ENCODE data around the gene PPP1R1C.

PPP1R1C gene

DNA sequence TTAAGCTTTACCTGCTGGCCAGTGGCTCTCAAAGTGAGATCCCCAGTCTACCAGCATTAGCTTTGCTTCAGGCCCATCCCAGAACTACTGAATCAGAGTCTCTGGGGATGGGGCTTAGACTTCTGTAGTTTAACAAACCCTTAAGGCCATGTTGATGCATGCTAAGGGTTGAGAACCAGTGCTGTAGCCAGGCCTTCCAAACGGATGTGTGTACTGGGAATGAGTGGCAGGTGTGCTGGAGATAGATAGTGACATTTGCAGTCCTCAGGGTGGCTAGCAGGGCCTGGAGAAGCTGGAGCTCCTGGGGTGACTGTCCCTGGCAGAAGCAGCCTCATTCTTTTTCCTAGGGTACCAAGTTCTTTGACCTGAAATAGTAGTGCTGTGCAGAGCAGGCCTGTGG lies 148.5 kb downstream of the PPP1R1C start:
- H3K9me3 ChIP-seq (ENCODE audit: low read length) = no peaks in the 10 kb centered on the region
- H3K4me1 ChIP-seq (ENCODE audit: insufficient read depth, low read length) = no peaks in the 10 kb centered on the region
- H2AFZ ChIP-seq (ENCODE audit: low read depth, low read length) = no peak overlapping the region
- H3K27me3 ChIP-seq (ENCODE audit: insufficient read depth, low read length) = no peaks in the 10 kb centered on the region
- no peak overlapping the region for H3K4me3 ChIP-seq (ENCODE audit: low read length)
- peaks cover 3% of the 10 kb centered on the region for H3K36me3 ChIP-seq (ENCODE audit: insufficient read depth, low read length)

DNA sequence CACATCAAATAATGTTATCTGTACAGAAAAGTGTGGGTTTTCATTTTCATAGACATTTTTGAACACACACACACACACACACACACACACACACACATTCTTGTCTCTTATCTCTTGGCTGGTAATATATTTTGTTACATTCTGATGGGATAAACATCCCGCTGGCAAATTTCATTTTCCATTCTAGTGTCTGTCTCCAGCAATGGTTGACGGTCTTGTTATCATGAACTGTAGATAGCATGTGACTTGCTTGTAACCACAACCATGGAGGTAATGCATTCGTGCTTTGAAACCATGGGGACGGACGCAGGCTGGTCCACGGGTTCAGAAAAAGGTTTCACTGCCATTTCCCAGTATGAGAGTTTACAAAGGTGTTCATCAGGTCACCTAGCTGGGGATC lies 156.4 kb downstream of the PPP1R1C start:
- no peaks in the 10 kb centered on the region for H3K4me1 ChIP-seq (ENCODE audit: insufficient read depth, low read length)
- H3K9me3 ChIP-seq (ENCODE audit: low read length) = no peaks in the 10 kb centered on the region
- H3K36me3 ChIP-seq (ENCODE audit: insufficient read depth, low read length) = peaks cover 9% of the 10 kb centered on the region
- H2AFZ ChIP-seq (ENCODE audit: low read depth, low read length) = no peak overlapping the region
- H3K4me3 ChIP-seq (ENCODE audit: low read length) = no peak overlapping the region
- no peaks in the 10 kb centered on the region for H3K27me3 ChIP-seq (ENCODE audit: insufficient read depth, low read length)

DNA sequence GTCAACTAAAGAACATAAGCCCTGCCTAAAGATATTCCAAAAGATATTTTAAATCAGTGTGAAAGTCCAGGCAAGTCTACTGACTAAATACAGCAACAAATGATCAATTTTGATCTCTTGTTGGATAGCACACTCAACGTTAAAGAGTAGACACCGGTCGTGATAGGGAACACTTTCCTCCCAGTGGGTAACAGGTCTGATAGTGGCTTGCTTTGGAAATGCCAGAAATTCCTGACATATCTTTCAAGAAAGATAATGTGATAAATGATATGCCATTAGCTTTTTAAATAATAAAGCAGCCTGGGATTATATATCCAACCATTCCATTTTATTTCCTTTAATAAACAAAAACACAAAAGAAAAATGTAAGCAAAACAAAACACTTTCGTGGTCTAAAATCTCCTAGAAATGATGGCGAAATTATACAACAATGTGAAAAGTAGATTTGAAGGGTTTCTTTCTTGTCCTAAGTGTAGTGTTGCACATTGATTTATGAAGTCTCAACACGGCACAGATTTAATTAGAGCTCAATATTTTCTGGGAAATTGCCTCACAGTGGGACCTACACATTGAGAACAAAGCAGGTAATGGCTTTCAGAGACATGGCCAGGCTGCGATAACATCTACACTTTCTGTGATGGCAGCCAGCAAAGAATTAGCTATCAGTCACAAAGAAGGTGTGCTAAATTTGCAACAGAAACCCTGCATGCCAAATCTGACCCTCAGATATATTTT lies 158.6 kb downstream of the PPP1R1C start:
- Histone ChIP-seq H3K36me3 (ENCODE audit: insufficient read depth, low read length) (peaks cover 5% of the 10 kb centered on the region), H3K27me3 (ENCODE audit: insufficient read depth, low read length) (no peaks in the 10 kb centered on the region), H3K9me3 (ENCODE audit: low read length) (no peaks in the 10 kb centered on the region), H2AFZ (ENCODE audit: low read depth, low read length) (no peak overlapping the region), H3K4me1 (ENCODE audit: insufficient read depth, low read length) (no peaks in the 10 kb centered on the region), H3K4me3 (ENCODE audit: low read length) (no peak overlapping the region)

DNA sequence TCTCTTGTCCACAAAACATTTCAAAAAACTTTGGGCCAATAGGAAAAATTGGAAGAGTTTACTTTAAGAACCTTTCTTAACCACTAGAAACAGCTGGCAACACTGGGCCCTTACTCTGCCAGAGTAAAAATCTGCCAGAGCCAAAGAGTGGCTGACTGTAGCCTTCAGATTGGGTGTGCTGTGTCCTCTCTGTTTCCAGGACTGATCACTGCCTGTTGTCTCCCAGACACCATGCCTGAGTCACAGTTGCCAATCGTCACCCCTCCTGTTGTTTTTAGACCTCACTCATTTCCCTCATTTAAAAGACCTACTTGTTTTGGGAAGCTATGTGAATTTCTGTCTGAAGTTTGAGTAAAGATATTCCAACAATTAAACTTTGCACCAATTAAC lies 159.1 kb downstream of the PPP1R1C start:
- Histone ChIP-seq H3K36me3 (ENCODE audit: insufficient read depth, low read length) (peaks cover 2% of the 10 kb centered on the region), H2AFZ (ENCODE audit: low read depth, low read length) (no peak overlapping the region), H3K27me3 (ENCODE audit: insufficient read depth, low read length) (no peaks in the 10 kb centered on the region), H3K4me3 (ENCODE audit: low read length) (no peak overlapping the region), H3K9me3 (ENCODE audit: low read length) (no peaks in the 10 kb centered on the region), H3K4me1 (ENCODE audit: insufficient read depth, low read length) (no peaks in the 10 kb centered on the region)

DNA sequence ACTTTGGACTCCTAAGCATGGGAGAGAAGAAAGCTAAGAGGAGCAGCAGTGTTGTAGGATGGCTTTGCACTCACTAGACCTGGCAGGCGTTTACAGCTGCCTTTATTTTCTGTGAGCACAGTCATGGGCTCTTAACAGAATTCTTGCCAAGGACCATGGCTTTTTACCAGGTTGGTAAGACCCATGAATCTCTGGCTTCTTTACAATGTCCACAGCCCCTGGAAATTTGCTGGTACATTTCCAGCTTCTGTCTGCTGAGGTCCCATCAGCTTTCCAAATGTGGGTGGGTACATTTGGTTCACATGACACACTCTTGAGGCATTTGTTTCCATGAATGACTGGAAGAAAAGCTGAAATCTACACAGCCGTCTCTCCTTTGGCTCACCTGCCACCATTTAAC lies 162.7 kb downstream of the PPP1R1C start:
- Histone ChIP-seq H2AFZ (ENCODE audit: low read depth, low read length) (no peak overlapping the region), H3K27me3 (ENCODE audit: insufficient read depth, low read length) (no peaks in the 10 kb centered on the region), H3K4me1 (ENCODE audit: insufficient read depth, low read length) (no peaks in the 10 kb centered on the region), H3K9me3 (ENCODE audit: low read length) (no peaks in the 10 kb centered on the region), H3K4me3 (ENCODE audit: low read length) (no peak overlapping the region), H3K36me3 (ENCODE audit: insufficient read depth, low read length) (no peaks in the 10 kb centered on the region)

DNA sequence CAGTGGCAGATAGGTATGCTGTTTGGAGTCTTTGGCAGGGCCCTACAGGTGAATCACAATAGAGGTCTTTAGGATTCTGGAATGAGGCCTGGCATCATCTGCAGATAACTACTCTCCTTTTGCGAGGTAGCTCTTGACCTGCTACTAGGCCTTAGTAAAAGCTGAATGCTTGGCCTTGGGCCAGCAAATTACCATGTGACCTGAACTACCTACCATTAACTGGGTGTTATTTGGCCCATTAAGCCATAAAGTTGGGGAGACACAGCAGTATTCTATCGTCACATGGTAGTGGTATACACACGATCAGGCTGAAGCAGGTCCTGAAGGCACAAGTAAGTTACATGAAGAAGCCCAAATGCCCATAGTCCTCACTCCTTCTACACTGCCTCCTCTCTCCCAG lies 178.2 kb downstream of the PPP1R1C start:
- H2AFZ ChIP-seq (ENCODE audit: low read depth, low read length) = no peak overlapping the region

DNA sequence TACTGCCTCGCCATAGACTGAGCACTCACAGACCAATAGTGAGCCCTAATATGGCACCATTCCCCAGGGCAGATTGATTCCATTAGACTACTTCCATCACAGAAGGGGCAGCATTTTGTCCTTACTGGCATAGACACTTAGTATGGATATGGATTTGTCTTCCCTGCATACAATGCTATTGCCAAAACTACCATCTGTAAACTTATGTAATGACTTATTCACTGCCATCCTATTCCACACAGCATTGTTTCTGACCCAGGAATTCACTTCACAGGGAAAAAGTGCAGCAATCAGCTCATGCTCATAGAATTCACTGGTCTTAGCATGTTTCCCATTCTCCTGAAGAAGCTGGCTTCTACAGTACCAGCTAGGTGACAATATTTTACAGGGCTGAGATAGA lies 179.0 kb downstream of the PPP1R1C start:
- H3K4me1 ChIP-seq (ENCODE audit: insufficient read depth, low read length) = peaks cover 4% of the 10 kb centered on the region

More for the DNA sequence above, 178.2 kb downstream of the PPP1R1C start:
- Histone ChIP-seq H3K4me3 (ENCODE audit: low read length) (no peak overlapping the region), H3K9me3 (ENCODE audit: low read length) (no peaks in the 10 kb centered on the region), H3K4me1 (ENCODE audit: insufficient read depth, low read length) (peaks cover 4% of the 10 kb centered on the region), H3K36me3 (ENCODE audit: insufficient read depth, low read length) (peaks cover 12% of the 10 kb centered on the region), H3K27me3 (ENCODE audit: insufficient read depth, low read length) (no peaks in the 10 kb centered on the region)

DNA sequence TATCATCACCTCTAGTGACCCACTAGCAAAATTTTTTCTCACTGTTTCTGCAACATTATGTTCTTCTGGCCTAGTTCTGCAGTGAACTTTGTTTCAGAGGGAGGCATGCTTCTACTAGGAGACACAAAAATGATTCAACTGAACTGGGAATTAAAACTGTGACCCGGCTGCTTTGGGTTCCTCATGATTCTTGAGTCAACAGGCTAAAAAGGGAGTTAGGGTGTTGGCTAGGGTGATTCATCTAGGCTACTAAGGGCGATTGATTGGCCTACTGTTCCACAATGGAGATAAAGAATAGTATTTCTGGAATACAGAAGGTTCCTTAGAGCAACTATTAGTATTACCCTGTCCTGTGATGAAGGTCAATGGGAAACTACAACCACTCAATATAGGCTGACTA lies 179.5 kb downstream of the PPP1R1C start:
- H2AFZ ChIP-seq (ENCODE audit: low read depth, low read length) = no peak overlapping the region
- peaks cover 4% of the 10 kb centered on the region for H3K4me1 ChIP-seq (ENCODE audit: insufficient read depth, low read length)
- no peak overlapping the region for H3K4me3 ChIP-seq (ENCODE audit: low read length)
- H3K9me3 ChIP-seq (ENCODE audit: low read length) = no peaks in the 10 kb centered on the region
- peaks cover 12% of the 10 kb centered on the region for H3K36me3 ChIP-seq (ENCODE audit: insufficient read depth, low read length)
- no peaks in the 10 kb centered on the region for H3K27me3 ChIP-seq (ENCODE audit: insufficient read depth, low read length)

More for the DNA sequence above, 179.0 kb downstream of the PPP1R1C start:
- no peaks in the 10 kb centered on the region for H3K27me3 ChIP-seq (ENCODE audit: insufficient read depth, low read length)
- H3K4me3 ChIP-seq (ENCODE audit: low read length) = no peak overlapping the region
- H2AFZ ChIP-seq (ENCODE audit: low read depth, low read length) = no peak overlapping the region
- peaks cover 12% of the 10 kb centered on the region for H3K36me3 ChIP-seq (ENCODE audit: insufficient read depth, low read length)
- H3K9me3 ChIP-seq (ENCODE audit: low read length) = no peaks in the 10 kb centered on the region

DNA sequence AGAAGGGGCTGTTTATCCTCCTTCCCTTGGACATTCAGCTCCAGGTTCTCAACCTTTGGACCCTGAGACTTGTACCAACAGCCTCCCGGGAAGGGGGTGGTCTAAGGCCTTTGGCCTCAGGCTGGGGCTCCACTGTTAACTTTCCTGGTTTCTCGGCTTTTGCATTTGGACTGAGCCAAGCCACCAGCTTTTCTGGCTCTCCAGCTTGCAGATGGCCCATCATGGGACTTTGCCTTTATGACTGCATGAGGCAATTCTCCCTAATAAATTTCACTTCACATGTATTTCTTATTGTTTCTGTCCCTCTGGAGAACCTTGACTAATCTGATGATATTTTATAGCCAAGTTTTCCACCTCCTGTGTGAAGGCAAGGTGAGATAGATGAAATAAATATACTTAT lies 180.8 kb downstream of the PPP1R1C start:
- no peak overlapping the region for H3K4me3 ChIP-seq (ENCODE audit: low read length)
- no peaks in the 10 kb centered on the region for H3K9me3 ChIP-seq (ENCODE audit: low read length)
- H3K27me3 ChIP-seq (ENCODE audit: insufficient read depth, low read length) = no peaks in the 10 kb centered on the region
- H3K36me3 ChIP-seq (ENCODE audit: insufficient read depth, low read length) = peaks cover 12% of the 10 kb centered on the region
- peaks cover 4% of the 10 kb centered on the region for H3K4me1 ChIP-seq (ENCODE audit: insufficient read depth, low read length)
- H2AFZ ChIP-seq (ENCODE audit: low read depth, low read length) = no peak overlapping the region

DNA sequence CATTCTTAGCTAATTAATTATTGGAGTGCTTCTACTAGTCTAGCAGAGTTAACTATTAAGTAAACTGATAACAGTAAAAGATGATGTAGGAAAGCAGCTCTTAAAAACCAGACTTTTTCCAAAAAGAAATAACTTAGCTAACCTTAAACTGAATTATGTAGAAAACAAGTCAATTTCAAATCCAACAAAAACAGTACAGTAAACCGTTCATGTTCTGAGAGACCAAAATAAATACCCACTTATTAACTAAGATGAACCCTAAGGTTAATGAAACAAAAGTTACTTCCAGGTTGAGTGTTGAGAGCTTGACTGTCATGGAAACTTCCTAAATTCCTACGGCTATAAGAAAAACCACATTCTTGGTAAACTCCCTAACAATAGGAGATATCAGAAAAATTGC lies 181.2 kb downstream of the PPP1R1C start:
- peaks cover 12% of the 10 kb centered on the region for H3K36me3 ChIP-seq (ENCODE audit: insufficient read depth, low read length)
- no peaks in the 10 kb centered on the region for H3K9me3 ChIP-seq (ENCODE audit: low read length)
- H2AFZ ChIP-seq (ENCODE audit: low read depth, low read length) = no peak overlapping the region
- H3K27me3 ChIP-seq (ENCODE audit: insufficient read depth, low read length) = no peaks in the 10 kb centered on the region
- peaks cover 4% of the 10 kb centered on the region for H3K4me1 ChIP-seq (ENCODE audit: insufficient read depth, low read length)
- H3K4me3 ChIP-seq (ENCODE audit: low read length) = no peak overlapping the region

Data from neuron (in vitro differentiated cells).